MCF 10A (cell line): Measurements from ENCODE around the gene CADPS. TPM values are rescaled to one million over a fixed set of nuclear protein-coding genes. Genes with fewer than 3 reads are reported as not detected.
A peak's percentile ranks its signal among the peaks of the same experiment; 100 is the strongest.

Source experiments
- BruUV-seq: library from RNA; stranded (reverse); fragments of 400-500 nt; replicated peaks from 2 replicates; lab custom pipeline; 2021; lab: Mats Ljungman, UMichigan
- CTCF ChIA-PET: fragments of 300-600 bp; sonication (Branson Sonifier 250); formaldehyde crosslinking; extraction: SDS; loops from one replicate; lab custom pipeline; 2021; ENCODE audit warnings: antibody characterized with exemption, inconsistent platforms; lab: Yijun Ruan, JAX
- POLR2A ChIA-PET: fragments of 300-600, 350-650 bp; sonication (Branson Sonifier 250); formaldehyde crosslinking; extraction: SDS; loops from one replicate; lab custom pipeline; 2020; ENCODE audit warnings: antibody characterized with exemption, inconsistent platforms; lab: Yijun Ruan, JAX
- DNase-seq: peaks from one replicate; pipeline ENCODE4 v3.0.0-alpha.2; 2018; ENCODE audit not compliant: unreplicated experiment
- H3K27ac Mint-ChIP-seq: one replicate; pipeline ENCODE4 v1.8.0; 2022; ENCODE audit warnings: mild to moderate bottlenecking, low read depth, mixed read lengths; ENCODE audit not compliant: unreplicated experiment
- H3K27me3 Mint-ChIP-seq: one replicate; pipeline ENCODE4 v1.8.0; 2022; ENCODE audit warnings: mixed read lengths; ENCODE audit not compliant: insufficient read depth, unreplicated experiment
- H3K36me3 Mint-ChIP-seq: one replicate; pipeline ENCODE4 v1.8.0; 2022; ENCODE audit warnings: mild to moderate bottlenecking, moderate library complexity, mixed read lengths; ENCODE audit not compliant: insufficient read depth, unreplicated experiment
- H3K4me1 Mint-ChIP-seq: one replicate; pipeline ENCODE4 v1.8.0; 2022; ENCODE audit warnings: mixed read lengths; ENCODE audit not compliant: insufficient read depth, unreplicated experiment
- H3K4me3 Mint-ChIP-seq: one replicate; pipeline ENCODE4 v1.8.0; 2022; ENCODE audit warnings: mild to moderate bottlenecking, moderate library complexity, mixed read lengths; ENCODE audit not compliant: unreplicated experiment
- H3K9me3 Mint-ChIP-seq: one replicate; pipeline ENCODE4 v1.8.0; 2022; ENCODE audit warnings: mixed read lengths; ENCODE audit not compliant: unreplicated experiment
- CTCF ChIP-seq: fragments of 200-600 bp; IDR thresholded peaks from one replicate; pipeline ENCODE4 v1.8.0; 2022; ENCODE audit warnings: antibody characterized with exemption, mild to moderate bottlenecking; ENCODE audit not compliant: unreplicated experiment
- intact Hi-C: fragments of 100-400 bp; cut with micrococcal nuclease; formaldehyde crosslinking; loops from 2 replicates; pipeline ENCODE4 v1.14.1; 2022
- total RNA-seq: library from RNA; stranded (reverse); gene quantifications from 2 replicates; pipeline ENCODE4 v1.2.3, GENCODE V29; 2022

CADPS gene
- total RNA-seq, 1 experiment from 2014 or later, result not detected

GRCh38 chr3:62781121-62781520 lies 94.1 kb downstream of the CADPS start:
- intact Hi-C loops, result no loop called here
- ChIA-PET CTCF (no interaction called here), POLR2A (no interaction called here)
- no peaks in the 10 kb centered on the region for H3K36me3 Mint-ChIP-seq
- H3K9me3 Mint-ChIP-seq, result no peaks in the 10 kb centered on the region
- no peak for TF ChIP-seq CTCF
- no TSS peak for BruUV-seq
- peaks cover 6% of the 10 kb centered on the region for H3K4me1 Mint-ChIP-seq
- no peak overlapping the region for H3K27ac Mint-ChIP-seq
- no peak overlapping the region for H3K4me3 Mint-ChIP-seq
- DNase-seq, result no peak
- H3K27me3 Mint-ChIP-seq, result no peaks in the 10 kb centered on the region

GRCh38 chr3:62777674-62778073 lies 97.5 kb downstream of the CADPS start:
- ChIA-PET POLR2A (interaction anchor here (0.6 kb wide), 1 partner anchor 199 kb away, joined by 3 read pairs; no protein-coding TSS in a partner anchor), CTCF (no interaction called here)
- no peak for TF ChIP-seq CTCF
- peaks cover 6% of the 10 kb centered on the region for H3K4me1 Mint-ChIP-seq
- no peak overlapping the region for H3K27ac Mint-ChIP-seq
- no peaks in the 10 kb centered on the region for H3K27me3 Mint-ChIP-seq
- no peaks in the 10 kb centered on the region for H3K36me3 Mint-ChIP-seq
- no peak overlapping the region for H3K4me3 Mint-ChIP-seq
- no TSS peak for BruUV-seq
- no peaks in the 10 kb centered on the region for H3K9me3 Mint-ChIP-seq
- intact Hi-C loops, result no loop called here
- no peak for DNase-seq

- no TSS peak for BruUV-seq
- intact Hi-C loops, result no loop called here
Measured at GRCh38 chr3:62777130-62777529, 98.1 kb downstream of the CADPS start.

GRCh38 chr3:62774221-62774620 lies 101.0 kb downstream of the CADPS start:
- Mint-ChIP-seq H3K9me3 (no peaks in the 10 kb centered on the region), H3K4me1 (peaks cover 6% of the 10 kb centered on the region), H3K4me3 (no peak overlapping the region), H3K36me3 (no peaks in the 10 kb centered on the region), H3K27ac (no peak overlapping the region), H3K27me3 (no peaks in the 10 kb centered on the region)
- BruUV-seq, result no TSS peak
- DNase-seq, result peak; percentile 6
- intact Hi-C loops, result no loop called here
- ChIA-PET POLR2A (no interaction called here), CTCF (interaction anchor here (0.5 to 0.7 kb wide), 2 partner anchors 47 to 455 kb away, joined by 3 to 5 read pairs; no protein-coding TSS in a partner anchor)
- TF ChIP-seq CTCF, result no peak

More at GRCh38 chr3:62777130-62777529, 98.1 kb downstream of the CADPS start:
- Mint-ChIP-seq H3K4me3 (no peak overlapping the region), H3K36me3 (no peaks in the 10 kb centered on the region), H3K4me1 (peaks cover 6% of the 10 kb centered on the region), H3K9me3 (no peaks in the 10 kb centered on the region), H3K27ac (no peak overlapping the region), H3K27me3 (no peaks in the 10 kb centered on the region)
- no peak for DNase-seq
- CTCF ChIA-PET, result no interaction called here
- POLR2A ChIA-PET, result no interaction called here
- TF ChIP-seq CTCF, result no peak
